ENCODE results near the gene PTPRN2. TPM values are rescaled to one million over a fixed set of nuclear protein-coding genes. Genes with fewer than 3 reads are reported as not detected.

The PTPRN2 gene
- total RNA-seq, 1 donor from 2014 or later, result 11.4 TPM

GRCh38 chr7:157516311-157516710 lies 1071.3 kb downstream of the PTPRN2 start:
- DNase-seq (ENCODE audit: low spot score, unreplicated experiment), result no peak
- H3K9me3 Mint-ChIP-seq (ENCODE audit: low read depth), result no peaks in the 10 kb centered on the region
- no peaks in the 10 kb centered on the region for H3K36me3 Mint-ChIP-seq (ENCODE audit: insufficient read depth)
- no peak overlapping the region for H3K27ac Mint-ChIP-seq
- no peaks in the 10 kb centered on the region for H3K4me1 Mint-ChIP-seq (ENCODE audit: low read depth)
- TF ChIP-seq, protein P1, sequence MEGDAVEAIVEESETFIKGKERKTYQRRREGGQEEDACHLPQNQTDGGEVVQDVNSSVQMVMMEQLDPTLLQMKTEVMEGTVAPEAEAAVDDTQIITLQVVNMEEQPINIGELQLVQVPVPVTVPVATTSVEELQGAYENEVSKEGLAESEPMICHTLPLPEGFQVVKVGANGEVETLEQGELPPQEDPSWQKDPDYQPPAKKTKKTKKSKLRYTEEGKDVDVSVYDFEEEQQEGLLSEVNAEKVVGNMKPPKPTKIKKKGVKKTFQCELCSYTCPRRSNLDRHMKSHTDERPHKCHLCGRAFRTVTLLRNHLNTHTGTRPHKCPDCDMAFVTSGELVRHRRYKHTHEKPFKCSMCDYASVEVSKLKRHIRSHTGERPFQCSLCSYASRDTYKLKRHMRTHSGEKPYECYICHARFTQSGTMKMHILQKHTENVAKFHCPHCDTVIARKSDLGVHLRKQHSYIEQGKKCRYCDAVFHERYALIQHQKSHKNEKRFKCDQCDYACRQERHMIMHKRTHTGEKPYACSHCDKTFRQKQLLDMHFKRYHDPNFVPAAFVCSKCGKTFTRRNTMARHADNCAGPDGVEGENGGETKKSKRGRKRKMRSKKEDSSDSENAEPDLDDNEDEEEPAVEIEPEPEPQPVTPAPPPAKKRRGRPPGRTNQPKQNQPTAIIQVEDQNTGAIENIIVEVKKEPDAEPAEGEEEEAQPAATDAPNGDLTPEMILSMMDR (IDR thresholded peaks at IDR 0.05; ENCODE audit: unreplicated experiment), result no peak
- H3K4me3 Mint-ChIP-seq (ENCODE audit: low read depth), result no peak overlapping the region
- peaks cover 18% of the 10 kb centered on the region for H3K27me3 Mint-ChIP-seq

- TF ChIP-seq, protein P1 (IDR thresholded peaks at IDR 0.05; ENCODE audit: unreplicated experiment), result no peak
- no peaks in the 10 kb centered on the region for H3K4me1 Mint-ChIP-seq (ENCODE audit: low read depth)
- no peak overlapping the region for H3K27ac Mint-ChIP-seq
- no peaks in the 10 kb centered on the region for H3K9me3 Mint-ChIP-seq (ENCODE audit: low read depth)
- H3K27me3 Mint-ChIP-seq, result peaks cover 18% of the 10 kb centered on the region
- DNase-seq (ENCODE audit: low spot score, unreplicated experiment), result no peak
- H3K4me3 Mint-ChIP-seq (ENCODE audit: low read depth), result no peak overlapping the region
- H3K36me3 Mint-ChIP-seq (ENCODE audit: insufficient read depth), result no peaks in the 10 kb centered on the region
Measured at GRCh38 chr7:157515342-157516041, 1072.1 kb downstream of the PTPRN2 start.

DNA sequence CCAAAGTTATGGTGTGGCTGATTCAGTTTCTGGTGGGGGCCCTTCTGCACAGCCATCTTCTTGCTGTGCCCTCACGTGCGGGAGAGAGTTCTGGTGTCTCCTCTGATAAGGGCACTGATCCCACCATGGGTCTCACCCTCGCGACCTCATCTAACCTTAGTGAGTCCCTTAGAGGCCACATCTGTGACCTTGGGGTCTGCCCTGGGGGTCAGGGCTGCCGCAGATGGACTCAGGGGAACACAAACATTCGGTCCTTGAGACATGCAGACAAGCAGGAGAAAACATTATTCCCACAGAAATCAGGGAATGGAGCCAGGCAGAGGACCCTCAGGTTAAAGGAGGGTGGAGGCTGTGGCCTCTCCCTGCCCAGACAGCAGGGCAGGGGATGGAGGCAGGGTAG lies 1072.9 kb downstream of the PTPRN2 start:
- no peak overlapping the region for H3K27ac Mint-ChIP-seq
- no peaks in the 10 kb centered on the region for H3K4me1 Mint-ChIP-seq (ENCODE audit: low read depth)
- H3K4me3 Mint-ChIP-seq (ENCODE audit: low read depth), result no peak overlapping the region
- TF ChIP-seq, protein P1 (IDR thresholded peaks at IDR 0.05; ENCODE audit: unreplicated experiment), result no peak
- H3K9me3 Mint-ChIP-seq (ENCODE audit: low read depth), result no peaks in the 10 kb centered on the region
- H3K36me3 Mint-ChIP-seq (ENCODE audit: insufficient read depth), result no peaks in the 10 kb centered on the region
- no peak for DNase-seq (ENCODE audit: low spot score, unreplicated experiment)
- H3K27me3 Mint-ChIP-seq, result peaks cover 25% of the 10 kb centered on the region

DNA sequence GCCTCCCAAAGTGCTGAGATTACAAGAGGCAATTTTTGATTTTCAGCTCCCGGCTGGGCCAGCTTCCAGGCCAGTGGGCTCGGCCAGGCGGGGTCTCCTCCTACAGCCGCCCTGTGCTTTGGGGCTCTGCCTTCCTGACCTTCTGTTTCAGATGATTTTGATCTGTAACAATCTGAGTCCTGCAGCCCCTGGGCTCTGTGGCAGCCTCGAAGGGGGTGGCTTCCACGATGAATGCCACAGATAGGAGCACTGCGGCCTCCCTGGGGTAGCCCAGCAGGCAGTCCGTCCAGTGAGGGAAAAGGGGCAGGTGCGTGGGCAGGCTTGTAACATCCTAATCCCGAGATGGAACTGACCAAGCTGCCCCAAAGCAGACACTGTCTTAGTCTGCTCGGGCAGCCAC lies 1073.3 kb downstream of the PTPRN2 start:
- TF ChIP-seq, protein P1 (IDR thresholded peaks at IDR 0.05; ENCODE audit: unreplicated experiment), result no peak
- H3K27ac Mint-ChIP-seq, result no peak overlapping the region

DNA sequence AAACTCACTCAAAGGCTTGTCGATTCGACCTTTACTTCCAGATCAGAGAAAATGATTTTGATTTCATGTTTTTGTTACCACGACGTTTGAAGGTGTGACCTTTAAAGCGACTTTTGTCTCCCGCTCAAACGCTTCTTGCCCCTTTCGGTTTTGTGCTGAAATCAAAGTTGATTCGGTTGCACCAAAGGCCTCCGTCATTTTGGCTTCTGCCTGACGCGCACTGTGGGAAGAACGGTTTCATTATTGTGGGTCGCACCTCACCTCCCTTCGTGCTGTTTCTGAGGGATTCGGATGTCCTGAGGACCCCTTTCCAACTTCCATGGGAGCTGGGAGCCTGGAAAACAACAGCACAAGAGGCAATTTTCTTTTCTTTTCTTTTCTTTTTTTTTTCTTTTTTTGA lies 1073.9 kb downstream of the PTPRN2 start:
- no peaks in the 10 kb centered on the region for H3K9me3 Mint-ChIP-seq (ENCODE audit: low read depth)
- DNase-seq (ENCODE audit: low spot score, unreplicated experiment), result no peak
- H3K36me3 Mint-ChIP-seq (ENCODE audit: insufficient read depth), result no peaks in the 10 kb centered on the region
- H3K27ac Mint-ChIP-seq, result no peak overlapping the region
- peaks cover 30% of the 10 kb centered on the region for H3K27me3 Mint-ChIP-seq
- TF ChIP-seq, protein P1 (IDR thresholded peaks at IDR 0.05; ENCODE audit: unreplicated experiment), result no peak
- no peak overlapping the region for H3K4me3 Mint-ChIP-seq (ENCODE audit: low read depth)
- no peaks in the 10 kb centered on the region for H3K4me1 Mint-ChIP-seq (ENCODE audit: low read depth)

More for the DNA sequence above, 1073.3 kb downstream of the PTPRN2 start:
- Mint-ChIP-seq H3K4me1 (ENCODE audit: low read depth) (no peaks in the 10 kb centered on the region), H3K4me3 (ENCODE audit: low read depth) (no peak overlapping the region), H3K36me3 (ENCODE audit: insufficient read depth) (no peaks in the 10 kb centered on the region), H3K27me3 (peaks cover 29% of the 10 kb centered on the region), H3K9me3 (ENCODE audit: low read depth) (no peaks in the 10 kb centered on the region)
- no peak for DNase-seq (ENCODE audit: low spot score, unreplicated experiment)
